ENCODE data around the gene FGF1.
A peak's percentile ranks its signal among the peaks of the same experiment; 100 is the strongest.

FGF1 gene

GRCh38 chr5:142550471-142550870 is 135.4 kb downstream of the FGF1 start:
- H3K4me3 ChIP-seq (ENCODE audit: low read depth, low read length): no peak overlapping the region
- no peaks in the 10 kb centered on the region for H3K27me3 ChIP-seq
- no peaks in the 10 kb centered on the region for H3K9me3 ChIP-seq
- H3K4me1 ChIP-seq: peaks cover 5% of the 10 kb centered on the region
- H3K36me3 ChIP-seq: no peaks in the 10 kb centered on the region
- DNase-seq: no peak
- TF ChIP-seq, protein P1, sequence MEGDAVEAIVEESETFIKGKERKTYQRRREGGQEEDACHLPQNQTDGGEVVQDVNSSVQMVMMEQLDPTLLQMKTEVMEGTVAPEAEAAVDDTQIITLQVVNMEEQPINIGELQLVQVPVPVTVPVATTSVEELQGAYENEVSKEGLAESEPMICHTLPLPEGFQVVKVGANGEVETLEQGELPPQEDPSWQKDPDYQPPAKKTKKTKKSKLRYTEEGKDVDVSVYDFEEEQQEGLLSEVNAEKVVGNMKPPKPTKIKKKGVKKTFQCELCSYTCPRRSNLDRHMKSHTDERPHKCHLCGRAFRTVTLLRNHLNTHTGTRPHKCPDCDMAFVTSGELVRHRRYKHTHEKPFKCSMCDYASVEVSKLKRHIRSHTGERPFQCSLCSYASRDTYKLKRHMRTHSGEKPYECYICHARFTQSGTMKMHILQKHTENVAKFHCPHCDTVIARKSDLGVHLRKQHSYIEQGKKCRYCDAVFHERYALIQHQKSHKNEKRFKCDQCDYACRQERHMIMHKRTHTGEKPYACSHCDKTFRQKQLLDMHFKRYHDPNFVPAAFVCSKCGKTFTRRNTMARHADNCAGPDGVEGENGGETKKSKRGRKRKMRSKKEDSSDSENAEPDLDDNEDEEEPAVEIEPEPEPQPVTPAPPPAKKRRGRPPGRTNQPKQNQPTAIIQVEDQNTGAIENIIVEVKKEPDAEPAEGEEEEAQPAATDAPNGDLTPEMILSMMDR (IDR thresholded peaks at IDR 0.05; ENCODE audit: low read depth, low read length): no peak

- DNase-seq: no peak
- H3K9me3 ChIP-seq: no peaks in the 10 kb centered on the region
- peaks cover 5% of the 10 kb centered on the region for H3K4me1 ChIP-seq
- TF ChIP-seq, protein P1 (IDR thresholded peaks at IDR 0.05; ENCODE audit: low read depth, low read length): no peak
- no peaks in the 10 kb centered on the region for H3K36me3 ChIP-seq
- H3K4me3 ChIP-seq (ENCODE audit: low read depth, low read length): no peak overlapping the region
- no peaks in the 10 kb centered on the region for H3K27me3 ChIP-seq
These were observed 136.1 kb downstream of the FGF1 start for GRCh38 chr5:142549834-142550233.

GRCh38 chr5:142548739-142549275 is 137.1 kb downstream of the FGF1 start:
- DNase-seq: peak; percentile 80
- Histone ChIP-seq H3K36me3 (no peaks in the 10 kb centered on the region), H3K4me1 (peaks cover 13% of the 10 kb centered on the region)

GRCh38 chr5:142547445-142548380 is 138.2 kb downstream of the FGF1 start:
- no peaks in the 10 kb centered on the region for H3K27me3 ChIP-seq
- peaks cover 18% of the 10 kb centered on the region for H3K4me1 ChIP-seq
- H3K4me3 ChIP-seq (ENCODE audit: low read depth, low read length): peak overlapping the region; percentile 22; the same call in 1 of the 2 replicates
- TF ChIP-seq, protein P1 (IDR thresholded peaks at IDR 0.05; ENCODE audit: low read depth, low read length): no peak
- H3K36me3 ChIP-seq: no peaks in the 10 kb centered on the region
- peak; percentile 35 for DNase-seq
- H3K9me3 ChIP-seq: no peaks in the 10 kb centered on the region

More at GRCh38 chr5:142548739-142549275, 137.1 kb downstream of the FGF1 start:
- Histone ChIP-seq H3K27me3 (no peaks in the 10 kb centered on the region), H3K4me3 (ENCODE audit: low read depth, low read length) (peak overlapping the region; percentile 22), H3K9me3 (no peaks in the 10 kb centered on the region)
- TF ChIP-seq, protein P1 (IDR thresholded peaks at IDR 0.05; ENCODE audit: low read depth, low read length): peak; percentile 97

GRCh38 chr5:142545650-142546322 is 140.1 kb downstream of the FGF1 start:
- TF ChIP-seq, protein P1 (IDR thresholded peaks at IDR 0.05; ENCODE audit: low read depth, low read length): no peak
- no peak for DNase-seq

More at GRCh38 chr5:142545650-142546322, 140.1 kb downstream of the FGF1 start:
- Histone ChIP-seq H3K36me3 (no peaks in the 10 kb centered on the region), H3K4me1 (peaks cover 18% of the 10 kb centered on the region), H3K27me3 (no peaks in the 10 kb centered on the region), H3K9me3 (no peaks in the 10 kb centered on the region), H3K4me3 (ENCODE audit: low read depth, low read length) (no peak overlapping the region)

Data from BE2C (cell line).